ENCODE measurements around the gene ALDH4A1. TPM values are rescaled to one million over a fixed set of nuclear protein-coding genes. Genes with fewer than 3 reads are reported as not detected.

Gene ALDH4A1
- total and polyA plus RNA-seq, 2 of the 4 experiments (the other 2 are of a cell fraction) = 8.6 to 21.1 TPM

GRCh38 chr1:18878538-18879214, 23.7 kb downstream of the ALDH4A1 start:
- ChIA-PET POLR2A (ENCODE audit: unreplicated experiment) (no interaction called here), CTCF (interaction anchor here (0.7 kb wide), 1 partner anchor 115 kb away, joined by 3 read pairs; no protein-coding TSS in a partner anchor)
- no peak overlapping the region for H3K9ac ChIP-seq (ENCODE audit: low read depth, low read length)
- peak overlapping the region; percentile 28 for H2AK9ac ChIP-seq (replicated peaks; ENCODE audit: low read depth, low read length, poor library complexity)
- no peak overlapping the region for H2BK15ac ChIP-seq (ENCODE audit: low read depth, low read length)
- H3K36me3 ChIP-seq (ENCODE audit: control insufficient read depth, insufficient read depth, low read length) = peaks cover 2% of the 10 kb centered on the region
- H3K27ac ChIP-seq (ENCODE audit: insufficient read depth, low read length) = no peak overlapping the region
- in situ Hi-C loops (cut with MboI; ENCODE audit: low sequenced_read_pairs) = loop anchor here (10.0 kb wide), 1 partner anchor 284 kb away; no protein-coding TSS in a partner anchor
- no peak overlapping the region for H3K14ac ChIP-seq (replicated peaks; ENCODE audit: low read depth, low read length)
- WGBS, 2 experiments (ENCODE audit: extremely low coverage in 2 of 2, insufficient read length in 1 of 2) = 52% methylated on average over 3 of the region's 12 CpGs; no CpG with 5 or more reads in 1 of the 2 experiments
- no peak overlapping the region for H3K18ac ChIP-seq (ENCODE audit: low read depth, low read length)
- no peak overlapping the region for H2AK5ac ChIP-seq (ENCODE audit: low read depth, low read length)
- BruUV-seq (replicated peaks) = no TSS peak
- H3K56ac ChIP-seq (ENCODE audit: extremely low read depth, insufficient read depth, low read length) = no peak overlapping the region
- H3K23ac ChIP-seq (ENCODE audit: low read depth, low read length) = no peak overlapping the region
- TF ChIP-seq POLR2A (IDR thresholded peaks at IDR 0.05; ENCODE audit: low read depth, low read length) (no peak), ELK1 (IDR thresholded peaks at IDR 0.05; ENCODE audit: borderline replicate concordance, low read depth, low read length) (no peak), FOS (IDR thresholded peaks at IDR 0.05; ENCODE audit: low read depth, low read length) (no peak), USF2 (IDR thresholded peaks at IDR 0.05; ENCODE audit: low read depth, low read length) (no peak), NFE2L2 (IDR thresholded peaks at IDR 0.05; ENCODE audit: low read depth, low read length) (no peak)
- TF ChIP-seq, protein P1, sequence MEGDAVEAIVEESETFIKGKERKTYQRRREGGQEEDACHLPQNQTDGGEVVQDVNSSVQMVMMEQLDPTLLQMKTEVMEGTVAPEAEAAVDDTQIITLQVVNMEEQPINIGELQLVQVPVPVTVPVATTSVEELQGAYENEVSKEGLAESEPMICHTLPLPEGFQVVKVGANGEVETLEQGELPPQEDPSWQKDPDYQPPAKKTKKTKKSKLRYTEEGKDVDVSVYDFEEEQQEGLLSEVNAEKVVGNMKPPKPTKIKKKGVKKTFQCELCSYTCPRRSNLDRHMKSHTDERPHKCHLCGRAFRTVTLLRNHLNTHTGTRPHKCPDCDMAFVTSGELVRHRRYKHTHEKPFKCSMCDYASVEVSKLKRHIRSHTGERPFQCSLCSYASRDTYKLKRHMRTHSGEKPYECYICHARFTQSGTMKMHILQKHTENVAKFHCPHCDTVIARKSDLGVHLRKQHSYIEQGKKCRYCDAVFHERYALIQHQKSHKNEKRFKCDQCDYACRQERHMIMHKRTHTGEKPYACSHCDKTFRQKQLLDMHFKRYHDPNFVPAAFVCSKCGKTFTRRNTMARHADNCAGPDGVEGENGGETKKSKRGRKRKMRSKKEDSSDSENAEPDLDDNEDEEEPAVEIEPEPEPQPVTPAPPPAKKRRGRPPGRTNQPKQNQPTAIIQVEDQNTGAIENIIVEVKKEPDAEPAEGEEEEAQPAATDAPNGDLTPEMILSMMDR (conservative IDR thresholded peaks at IDR 0.05; ENCODE audit: low read depth, low read length) = no peak
- no peak overlapping the region for H2BK20ac ChIP-seq (ENCODE audit: low read depth, low read length)
- no peak overlapping the region for H4K5ac ChIP-seq (ENCODE audit: low read depth, low read length)
- no peak overlapping the region for H4K8ac ChIP-seq (ENCODE audit: low read depth in 2 of 2, low read length in 2 of 2)
- no peaks in the 10 kb centered on the region for H3K79me1 ChIP-seq (ENCODE audit: low read depth in 1 of 2, low read length in 2 of 2)
- H2BK120ac ChIP-seq (ENCODE audit: low read depth, low read length) = no peak overlapping the region
- H3K9me1 ChIP-seq (ENCODE audit: insufficient read depth, low read length) = no peaks in the 10 kb centered on the region
- no peaks in the 10 kb centered on the region for H3K9me3 ChIP-seq (ENCODE audit: control insufficient read depth, insufficient read depth, low read length)
- no peaks in the 10 kb centered on the region for H4K20me1 ChIP-seq (ENCODE audit: insufficient read depth, low read length)
- DNase-seq = no peak
- intact Hi-C loops (cut with micrococcal nuclease) = no loop called here
- H3K4me3 ChIP-seq (ENCODE audit: insufficient read depth, low read depth, low read length) = no peak overlapping the region
- ATAC-seq (ENCODE audit: low read depth) = no peak
- dilution Hi-C loops (cut with HindIII; ENCODE audit: low sequenced_read_pairs, unreplicated experiment) = no loop called here
- H4K91ac ChIP-seq (ENCODE audit: insufficient read depth, low read depth, low read length) = no peak overlapping the region
- H2AFZ ChIP-seq (replicated peaks; ENCODE audit: low read length, poor library complexity) = no peak overlapping the region
- H3K27me3 ChIP-seq (ENCODE audit: control insufficient read depth, insufficient read depth, low read length) = no peaks in the 10 kb centered on the region
- no peak overlapping the region for H3K4ac ChIP-seq (ENCODE audit: low read depth, low read length)
- no peak overlapping the region for H2BK5ac ChIP-seq (ENCODE audit: low read depth, low read length, poor library complexity, severe bottlenecking)
- no peak overlapping the region for H3K4me2 ChIP-seq (ENCODE audit: low read depth, low read length)
- no peaks in the 10 kb centered on the region for H3K4me1 ChIP-seq (ENCODE audit: control insufficient read depth, insufficient read depth, low read length)
